Measurements from ENCODE around the gene CDC42EP5. TPM values are rescaled to one million over a fixed set of nuclear protein-coding genes. Genes with fewer than 3 reads are reported as not detected.

The CDC42EP5 gene
- total RNA-seq, 6 donors from 2014 or later: 11.1 to 40.4 (median 20.6) TPM

DNA sequence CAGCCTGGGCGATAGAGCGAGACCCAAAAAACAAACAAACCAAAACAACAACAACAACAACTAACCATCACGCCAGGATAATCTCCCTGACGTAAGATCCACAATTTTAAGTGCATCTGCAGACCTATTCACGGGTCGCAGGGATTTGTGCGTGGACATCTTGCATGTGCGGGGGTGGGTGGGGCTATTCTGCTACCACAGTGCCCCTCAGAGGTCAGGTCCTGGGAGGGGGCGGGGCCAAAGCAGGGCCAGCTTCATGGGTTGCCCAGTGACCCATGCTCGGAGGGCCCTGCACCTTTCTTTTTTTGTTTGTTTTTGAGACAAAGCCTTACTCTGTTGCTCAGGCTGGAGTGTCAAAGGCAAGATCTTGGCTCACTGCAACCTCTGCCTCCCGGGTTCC lies 2.6 kb upstream of the CDC42EP5 start:
- DNase-seq (no peak), ATAC-seq (ENCODE audit: low FRiP score in 2 of 2) (no peak)
- H3K36me3 ChIP-seq: no peaks in the 10 kb centered on the region
- no peak overlapping the region for H3K27ac ChIP-seq
- H3K4me3 ChIP-seq: no peak overlapping the region
- 83 to 88% methylated on average over 10 of the region's 11 CpGs for WGBS, 2 donors
- no peaks in the 10 kb centered on the region for H3K9me3 ChIP-seq
- peaks cover 0 to 8% (median 4%) of the 10 kb centered on the region in 4 donors for H3K27me3 ChIP-seq
- TF ChIP-seq, protein P1, sequence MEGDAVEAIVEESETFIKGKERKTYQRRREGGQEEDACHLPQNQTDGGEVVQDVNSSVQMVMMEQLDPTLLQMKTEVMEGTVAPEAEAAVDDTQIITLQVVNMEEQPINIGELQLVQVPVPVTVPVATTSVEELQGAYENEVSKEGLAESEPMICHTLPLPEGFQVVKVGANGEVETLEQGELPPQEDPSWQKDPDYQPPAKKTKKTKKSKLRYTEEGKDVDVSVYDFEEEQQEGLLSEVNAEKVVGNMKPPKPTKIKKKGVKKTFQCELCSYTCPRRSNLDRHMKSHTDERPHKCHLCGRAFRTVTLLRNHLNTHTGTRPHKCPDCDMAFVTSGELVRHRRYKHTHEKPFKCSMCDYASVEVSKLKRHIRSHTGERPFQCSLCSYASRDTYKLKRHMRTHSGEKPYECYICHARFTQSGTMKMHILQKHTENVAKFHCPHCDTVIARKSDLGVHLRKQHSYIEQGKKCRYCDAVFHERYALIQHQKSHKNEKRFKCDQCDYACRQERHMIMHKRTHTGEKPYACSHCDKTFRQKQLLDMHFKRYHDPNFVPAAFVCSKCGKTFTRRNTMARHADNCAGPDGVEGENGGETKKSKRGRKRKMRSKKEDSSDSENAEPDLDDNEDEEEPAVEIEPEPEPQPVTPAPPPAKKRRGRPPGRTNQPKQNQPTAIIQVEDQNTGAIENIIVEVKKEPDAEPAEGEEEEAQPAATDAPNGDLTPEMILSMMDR (IDR thresholded peaks at IDR 0.05): no peak
- TF ChIP-seq POLR2AphosphoS5 (IDR thresholded peaks at IDR 0.05) (no peak), POLR2A (IDR thresholded peaks at IDR 0.05) (no peak), EP300 (IDR thresholded peaks at IDR 0.05) (no peak)
- H3K4me1 ChIP-seq: peaks cover 14 to 24% (median 18%) of the 10 kb centered on the region in 4 donors

- Histone ChIP-seq H3K27me3 (peaks cover 0 to 11% (median 4%) of the 10 kb centered on the region in 4 donors), H3K4me1 (peaks cover 30 to 42% (median 34%) of the 10 kb centered on the region in 4 donors), H3K9me3 (no peaks in the 10 kb centered on the region), H3K36me3 (no peaks in the 10 kb centered on the region), H3K27ac (peak overlapping the region; percentile 59 to 89 (median 84)), H3K4me3 (no peak overlapping the region)
- no peak for DNase-seq
- no peak for ATAC-seq (ENCODE audit: low FRiP score in 2 of 2)
- WGBS, 2 donors: 67 to 79% methylated on average over 6 of the region's 6 CpGs
- TF ChIP-seq EP300 (IDR thresholded peaks at IDR 0.05) (no peak), POLR2A (IDR thresholded peaks at IDR 0.05) (no peak), POLR2AphosphoS5 (IDR thresholded peaks at IDR 0.05) (no peak)
- TF ChIP-seq, protein P1 (IDR thresholded peaks at IDR 0.05): no peak
Measured at GRCh38 chr19:54473892-54474372, 836 bp upstream of the CDC42EP5 start.

DNA sequence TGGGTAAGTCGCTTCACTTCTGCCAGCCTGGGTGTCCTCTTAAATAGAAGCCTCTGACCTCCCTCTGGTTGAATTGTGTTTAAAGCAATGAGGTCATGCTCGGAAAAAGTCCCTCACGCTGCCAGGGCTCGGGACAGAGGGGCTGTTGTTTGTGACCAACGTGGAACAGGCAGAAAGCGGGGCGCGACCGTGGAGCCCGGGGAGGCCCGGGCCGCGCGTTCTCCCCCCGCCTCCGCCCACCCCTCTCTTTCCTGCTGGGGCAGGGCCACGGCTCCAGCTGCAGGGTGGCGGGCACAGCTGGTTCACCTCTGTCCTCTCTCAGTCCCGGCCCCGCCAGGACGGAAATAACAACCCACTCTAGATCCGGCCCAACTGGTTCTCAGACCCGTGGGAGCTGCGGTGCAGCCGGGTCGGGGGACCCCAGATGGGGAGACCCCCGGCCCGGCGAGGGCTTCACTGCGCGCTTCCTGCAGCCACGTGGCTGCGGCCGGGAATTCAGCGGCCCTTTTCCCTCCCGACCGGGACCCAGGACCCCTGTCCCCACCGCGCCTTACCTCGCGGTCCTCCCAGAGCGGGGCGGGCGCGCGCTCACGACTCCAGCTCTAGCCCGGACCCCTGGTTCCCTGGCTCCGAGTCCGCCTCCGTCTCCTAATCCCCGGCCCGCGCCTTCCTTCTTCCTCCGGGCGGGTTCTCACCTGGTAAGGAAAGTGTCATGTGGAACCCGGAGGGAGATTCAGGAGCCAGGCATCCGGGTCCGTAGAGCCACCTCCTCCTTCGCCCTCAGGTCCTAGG lies 1.9 kb downstream of the CDC42EP5 start:
- peak overlapping the region; percentile 79 to 91 (median 86) for H3K27ac ChIP-seq
- peaks cover 30 to 45% (median 36%) of the 10 kb centered on the region in 4 donors for H3K4me1 ChIP-seq
- H3K27me3 ChIP-seq: peaks cover 0 to 11% (median 4%) of the 10 kb centered on the region in 4 donors
- H3K9me3 ChIP-seq: no peaks in the 10 kb centered on the region
- DNase-seq: peak; percentile 31 to 85
- TF ChIP-seq, protein P1 (IDR thresholded peaks at IDR 0.05): no peak
- TF ChIP-seq POLR2AphosphoS5 (IDR thresholded peaks at IDR 0.05) (peak in 1 of 2 donors; percentile 72), POLR2A (IDR thresholded peaks at IDR 0.05) (peak in 1 of 4 donors; percentile 21), EP300 (IDR thresholded peaks at IDR 0.05) (no peak)
- H3K36me3 ChIP-seq: no peaks in the 10 kb centered on the region
- ATAC-seq (ENCODE audit: low FRiP score in 2 of 2): peak in 1 of 2 donors; percentile 56
- peak overlapping the region; percentile 41 to 59 (median 50) for H3K4me3 ChIP-seq
- WGBS, 2 donors: 1% methylated on average over 17 to 59 of the region's 60 CpGs

- TF ChIP-seq, protein P1 (IDR thresholded peaks at IDR 0.05): no peak
- TF ChIP-seq EP300 (IDR thresholded peaks at IDR 0.05): no peak
- no peak for TF ChIP-seq POLR2AphosphoS5 (IDR thresholded peaks at IDR 0.05)
- no peak for TF ChIP-seq POLR2A (IDR thresholded peaks at IDR 0.05)
- H3K9me3 ChIP-seq: no peaks in the 10 kb centered on the region
- H3K27me3 ChIP-seq: peaks cover 0 to 11% (median 4%) of the 10 kb centered on the region in 4 donors
- peak overlapping the region; percentile 79 to 91 (median 86) for H3K27ac ChIP-seq
- WGBS, 2 donors: 70 to 86% methylated on average over 10 of the region's 10 CpGs
- peaks cover 30 to 49% (median 36%) of the 10 kb centered on the region in 4 donors for H3K4me1 ChIP-seq
- peak overlapping the region in 3 of 4 donors; percentile 44 to 59 (median 57) for H3K4me3 ChIP-seq
- no peaks in the 10 kb centered on the region for H3K36me3 ChIP-seq
- DNase-seq: no peak
- ATAC-seq (ENCODE audit: low FRiP score in 2 of 2): no peak
Measured at GRCh38 chr19:54470276-54470887, 2.7 kb downstream of the CDC42EP5 start.

All from upper lobe of left lung (tissue), 6 donors.